HepG2 (cell line): ENCODE measurements around the gene ARIH2. TPM values are rescaled to one million over a fixed set of nuclear protein-coding genes. Genes with fewer than 3 reads are reported as not detected.

Experiments used
- EED ChIP-seq: sonication (generic); formaldehyde crosslinking; IDR thresholded peaks from 2 replicates; pipeline ENCODE4 v1.5.0; 2020; ENCODE audit warnings: mild to moderate bottlenecking, missing genetic modification reagents
- HDAC1 ChIP-seq: sonication (generic); formaldehyde crosslinking; IDR thresholded peaks from 2 replicates; pipeline ENCODE4 v1.5.1; 2020; ENCODE audit warnings: mild to moderate bottlenecking, missing genetic modification reagents
- HNF4G ChIP-seq, 2 experiments: sonication (generic) in 1 of 2; formaldehyde crosslinking in 1 of 2; IDR thresholded peaks; 2 replicates each; pipeline versions ENCODE4 v1.4.0 to v1.6.1; 2011 to 2020; ENCODE audit warnings: borderline replicate concordance in 2 of 2, low read depth in 2 of 2, mild to moderate bottlenecking in 2 of 2, low read length in 1 of 2, missing genetic modification reagents in 1 of 2, moderate library complexity in 1 of 2
- ISX ChIP-seq: sonication (generic); formaldehyde crosslinking; conservative IDR thresholded peaks from 2 replicates; pipeline ENCODE4 v1.5.0; 2020; ENCODE audit warnings: missing genetic modification reagents
- MAF1 ChIP-seq: sonication (generic); formaldehyde crosslinking; IDR thresholded peaks from 2 replicates; pipeline ENCODE4 v1.5.0; 2020; ENCODE audit warnings: missing genetic modification reagents, borderline replicate concordance
- ONECUT2 ChIP-seq: sonication (generic); formaldehyde crosslinking; IDR thresholded peaks from 2 replicates; pipeline ENCODE4 v1.4.0; 2020; ENCODE audit warnings: missing genetic modification reagents
- SIN3A ChIP-seq: IDR thresholded peaks from 2 replicates; pipeline ENCODE4 v1.6.1; 2011; ENCODE audit warnings: low read depth, mild to moderate bottlenecking, control low read depth, low read length, borderline replicate concordance
- SP1 ChIP-seq, 2 experiments: fragments of 450-650 bp in 1 of 2; sonication (generic) in 1 of 2; formaldehyde crosslinking in 1 of 2; IDR thresholded peaks; 2 replicates each; pipeline versions ENCODE4 v1.4.0 to v1.6.1; 2016 to 2020; ENCODE audit warnings: missing genetic modification reagents in 1 of 2
- THAP11 ChIP-seq: IDR thresholded peaks from 2 replicates; pipeline ENCODE4 v1.6.1; 2016; ENCODE audit warnings: missing biosample characterization, missing genetic modification reagents
- ZNF274 ChIP-seq: sonication (generic); formaldehyde crosslinking; IDR thresholded peaks from 2 replicates; pipeline ENCODE4 v1.5.1; 2020; ENCODE audit warnings: mild to moderate bottlenecking, missing genetic modification reagents
- ZNF430 ChIP-seq: sonication (generic); formaldehyde crosslinking; IDR thresholded peaks from 2 replicates; pipeline ENCODE4 v1.9.0; 2021; ENCODE audit warnings: mild to moderate bottlenecking, missing genetic modification reagents
- ZNF460 ChIP-seq: sonication (generic); formaldehyde crosslinking; IDR thresholded peaks from 2 replicates; pipeline ENCODE4 v1.5.1; 2020; ENCODE audit warnings: missing genetic modification reagents, mild to moderate bottlenecking, borderline replicate concordance
- ZNF598 ChIP-seq: sonication (generic); formaldehyde crosslinking; IDR thresholded peaks from 2 replicates; pipeline ENCODE4 v1.5.1; 2020; ENCODE audit warnings: mild to moderate bottlenecking, missing genetic modification reagents, borderline replicate concordance
- ZNF792 ChIP-seq: IDR thresholded peaks from 2 replicates; pipeline ENCODE4 v1.6.1; 2016
- polyA plus RNA-seq, 8 experiments: library from polyadenylated mRNA; depleted of rRNA in 3 of 8; stranded (reverse) in 7 of 8; unstranded in 1 of 8; fragments of >200 nt; fragmentation: Illumina TruSeq in 4 of 8; extraction: Trizol in 4 of 8; gene quantifications; 2 replicates each; pipeline versions ENCODE4 v1.2.1 to v1.2.3, GENCODE V29; 2011 to 2016; ENCODE audit warnings: low read depth in 4 of 8, missing spikeins in 1 of 8, mixed read lengths in 1 of 8; ENCODE audit not compliant: insufficient read depth in 1 of 8
- total RNA-seq, 5 experiments: library from RNA; depleted of rRNA; stranded (reverse); fragments of >200 nt; fragmentation: Illumina TruSeq; extraction: Trizol; gene quantifications; 2 replicates each; pipeline ENCODE4 v1.2.3, GENCODE V29; 2016; ENCODE audit warnings: low read depth in 1 of 5
- TF ChIP-seq, protein P1 (sequence below): sonication (generic); formaldehyde crosslinking; IDR thresholded peaks from 2 replicates; pipeline ENCODE4 v1.5.0; 2020; ENCODE audit warnings: missing genetic modification reagents
- TF ChIP-seq, protein P2 (sequence below), 2 experiments: sonication (generic) in 1 of 2; formaldehyde crosslinking in 1 of 2; IDR thresholded peaks; 2 replicates each; pipeline versions ENCODE4 v1.5.1 to v1.6.1; 2011 to 2020; ENCODE audit warnings: borderline replicate concordance in 1 of 2, low read depth in 1 of 2, low read length in 1 of 2, mild to moderate bottlenecking in 1 of 2, missing genetic modification reagents in 1 of 2, moderate library complexity in 1 of 2
- TF ChIP-seq, protein P3 (sequence below): sonication (generic); formaldehyde crosslinking; IDR thresholded peaks from 2 replicates; pipeline ENCODE4 v1.4.0; 2020; ENCODE audit warnings: missing genetic modification reagents
- TF ChIP-seq, protein P4 (sequence below): sonication (generic); formaldehyde crosslinking; IDR thresholded peaks from 2 replicates; pipeline ENCODE4 v1.4.0; 2020; ENCODE audit warnings: missing genetic modification reagents, borderline replicate concordance

Gene ARIH2
- total and polyA plus RNA-seq, 2 of the 13 experiments (the other 11 are each of a cell fraction or from before 2014, with no cell fraction given), result 64.8 to 83.3 TPM

DNA sequence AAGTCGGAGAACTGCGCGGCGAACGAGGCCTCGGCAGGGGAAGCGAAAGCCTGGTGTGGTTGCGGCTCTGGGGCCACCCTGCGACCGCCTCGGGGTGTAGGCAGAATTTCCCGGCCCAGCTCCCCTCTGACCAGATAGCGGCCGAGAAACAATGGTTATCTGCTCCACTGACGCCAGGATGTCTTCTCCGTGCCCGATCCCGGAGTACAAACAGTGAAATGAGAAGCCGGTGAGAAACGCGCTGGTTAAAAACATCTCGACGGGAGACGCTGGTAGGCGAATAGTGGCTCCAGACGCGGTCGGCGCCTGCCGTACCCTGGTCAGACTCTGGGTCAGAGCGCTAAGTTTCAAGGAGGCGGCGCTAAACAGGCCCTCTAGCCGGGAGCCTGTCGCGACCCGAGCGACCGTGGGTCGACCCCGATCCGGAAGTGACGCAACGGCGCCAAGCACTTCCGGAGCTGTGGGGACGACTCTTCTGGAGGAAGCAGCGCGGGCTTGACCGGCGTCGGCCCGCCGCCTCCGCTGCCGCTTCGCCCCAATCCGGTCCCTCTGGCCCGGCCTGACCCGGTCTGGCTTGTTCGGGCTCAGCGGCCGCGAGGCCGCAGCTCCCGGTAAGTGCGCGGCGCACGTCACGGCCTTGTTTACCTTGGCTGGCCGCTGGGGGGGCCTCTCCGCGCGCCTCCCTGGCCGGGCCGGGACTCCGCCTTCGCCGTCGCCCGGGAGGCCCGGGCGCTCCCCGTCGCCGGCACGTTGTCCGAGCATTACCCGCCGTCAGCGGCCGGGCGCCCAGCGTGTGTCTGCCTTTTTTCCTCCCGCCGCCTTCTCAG, at the start of gene ARIH2 (continued):
- peak; percentile 84; the same call in 1 of the 2 replicates for TF ChIP-seq ISX (CRISPR knock-in tag)
- TF ChIP-seq, protein P1, sequence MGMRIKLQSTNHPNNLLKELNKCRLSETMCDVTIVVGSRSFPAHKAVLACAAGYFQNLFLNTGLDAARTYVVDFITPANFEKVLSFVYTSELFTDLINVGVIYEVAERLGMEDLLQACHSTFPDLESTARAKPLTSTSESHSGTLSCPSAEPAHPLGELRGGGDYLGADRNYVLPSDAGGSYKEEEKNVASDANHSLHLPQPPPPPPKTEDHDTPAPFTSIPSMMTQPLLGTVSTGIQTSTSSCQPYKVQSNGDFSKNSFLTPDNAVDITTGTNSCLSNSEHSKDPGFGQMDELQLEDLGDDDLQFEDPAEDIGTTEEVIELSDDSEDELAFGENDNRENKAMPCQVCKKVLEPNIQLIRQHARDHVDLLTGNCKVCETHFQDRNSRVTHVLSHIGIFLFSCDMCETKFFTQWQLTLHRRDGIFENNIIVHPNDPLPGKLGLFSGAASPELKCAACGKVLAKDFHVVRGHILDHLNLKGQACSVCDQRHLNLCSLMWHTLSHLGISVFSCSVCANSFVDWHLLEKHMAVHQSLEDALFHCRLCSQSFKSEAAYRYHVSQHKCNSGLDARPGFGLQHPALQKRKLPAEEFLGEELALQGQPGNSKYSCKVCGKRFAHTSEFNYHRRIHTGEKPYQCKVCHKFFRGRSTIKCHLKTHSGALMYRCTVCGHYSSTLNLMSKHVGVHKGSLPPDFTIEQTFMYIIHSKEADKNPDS (CRISPR knock-in tag), result 0 out of 2 replicates have a peak, but pooled peaks have one; percentile 39
- TF ChIP-seq, protein P2, sequence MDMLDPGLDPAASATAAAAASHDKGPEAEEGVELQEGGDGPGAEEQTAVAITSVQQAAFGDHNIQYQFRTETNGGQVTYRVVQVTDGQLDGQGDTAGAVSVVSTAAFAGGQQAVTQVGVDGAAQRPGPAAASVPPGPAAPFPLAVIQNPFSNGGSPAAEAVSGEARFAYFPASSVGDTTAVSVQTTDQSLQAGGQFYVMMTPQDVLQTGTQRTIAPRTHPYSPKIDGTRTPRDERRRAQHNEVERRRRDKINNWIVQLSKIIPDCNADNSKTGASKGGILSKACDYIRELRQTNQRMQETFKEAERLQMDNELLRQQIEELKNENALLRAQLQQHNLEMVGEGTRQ (IDR thresholded peaks at IDR 0.05; ENCODE audit: low read depth, low read length), result no peak
- TF ChIP-seq, protein P2 (CRISPR knock-in tag; IDR thresholded peaks at IDR 0.05; ENCODE audit: borderline replicate concordance), result 0 out of 2 replicates have a peak, but pooled peaks have one; percentile 23
- peak; percentile 20; the same call in 1 of the 2 replicates for TF ChIP-seq ZNF460 (CRISPR knock-in tag)
- TF ChIP-seq, protein P3, sequence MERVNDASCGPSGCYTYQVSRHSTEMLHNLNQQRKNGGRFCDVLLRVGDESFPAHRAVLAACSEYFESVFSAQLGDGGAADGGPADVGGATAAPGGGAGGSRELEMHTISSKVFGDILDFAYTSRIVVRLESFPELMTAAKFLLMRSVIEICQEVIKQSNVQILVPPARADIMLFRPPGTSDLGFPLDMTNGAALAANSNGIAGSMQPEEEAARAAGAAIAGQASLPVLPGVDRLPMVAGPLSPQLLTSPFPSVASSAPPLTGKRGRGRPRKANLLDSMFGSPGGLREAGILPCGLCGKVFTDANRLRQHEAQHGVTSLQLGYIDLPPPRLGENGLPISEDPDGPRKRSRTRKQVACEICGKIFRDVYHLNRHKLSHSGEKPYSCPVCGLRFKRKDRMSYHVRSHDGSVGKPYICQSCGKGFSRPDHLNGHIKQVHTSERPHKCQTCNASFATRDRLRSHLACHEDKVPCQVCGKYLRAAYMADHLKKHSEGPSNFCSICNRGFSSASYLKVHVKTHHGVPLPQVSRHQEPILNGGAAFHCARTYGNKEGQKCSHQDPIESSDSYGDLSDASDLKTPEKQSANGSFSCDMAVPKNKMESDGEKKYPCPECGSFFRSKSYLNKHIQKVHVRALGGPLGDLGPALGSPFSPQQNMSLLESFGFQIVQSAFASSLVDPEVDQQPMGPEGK, result peak; percentile 76
- peak; percentile 30; the same call in 1 of the 2 replicates for TF ChIP-seq HNF4G (IDR thresholded peaks at IDR 0.05; ENCODE audit: borderline replicate concordance, low read depth, low read length)
- TF ChIP-seq HNF4G (CRISPR knock-in tag; IDR thresholded peaks at IDR 0.05; ENCODE audit: borderline replicate concordance, low read depth), result no peak
- no peak for TF ChIP-seq ONECUT2 (CRISPR knock-in tag)
- peak; percentile 68; the same call in 1 of the 2 replicates for TF ChIP-seq ZNF598 (CRISPR knock-in tag)
- 0 out of 2 replicates have a peak, but pooled peaks have one; percentile 26 for TF ChIP-seq ZNF792 (CRISPR knock-in tag)
- peak; percentile 68 for TF ChIP-seq HDAC1 (CRISPR knock-in tag)
- TF ChIP-seq SIN3A, result peak; percentile 48; the same call in 1 of the 2 replicates
- peak; percentile 56; the same call in 1 of the 2 replicates for TF ChIP-seq EED
- TF ChIP-seq, protein P4, sequence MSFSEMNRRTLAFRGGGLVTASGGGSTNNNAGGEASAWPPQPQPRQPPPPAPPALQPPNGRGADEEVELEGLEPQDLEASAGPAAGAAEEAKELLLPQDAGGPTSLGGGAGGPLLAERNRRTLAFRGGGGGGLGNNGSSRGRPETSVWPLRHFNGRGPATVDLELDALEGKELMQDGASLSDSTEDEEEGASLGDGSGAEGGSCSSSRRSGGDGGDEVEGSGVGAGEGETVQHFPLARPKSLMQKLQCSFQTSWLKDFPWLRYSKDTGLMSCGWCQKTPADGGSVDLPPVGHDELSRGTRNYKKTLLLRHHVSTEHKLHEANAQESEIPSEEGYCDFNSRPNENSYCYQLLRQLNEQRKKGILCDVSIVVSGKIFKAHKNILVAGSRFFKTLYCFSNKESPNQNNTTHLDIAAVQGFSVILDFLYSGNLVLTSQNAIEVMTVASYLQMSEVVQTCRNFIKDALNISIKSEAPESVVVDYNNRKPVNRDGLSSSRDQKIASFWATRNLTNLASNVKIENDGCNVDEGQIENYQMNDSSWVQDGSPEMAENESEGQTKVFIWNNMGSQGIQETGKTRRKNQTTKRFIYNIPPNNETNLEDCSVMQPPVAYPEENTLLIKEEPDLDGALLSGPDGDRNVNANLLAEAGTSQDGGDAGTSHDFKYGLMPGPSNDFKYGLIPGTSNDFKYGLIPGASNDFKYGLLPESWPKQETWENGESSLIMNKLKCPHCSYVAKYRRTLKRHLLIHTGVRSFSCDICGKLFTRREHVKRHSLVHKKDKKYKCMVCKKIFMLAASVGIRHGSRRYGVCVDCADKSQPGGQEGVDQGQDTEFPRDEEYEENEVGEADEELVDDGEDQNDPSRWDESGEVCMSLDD (CRISPR knock-in tag), result peak; percentile 46
- 0 out of 2 replicates have a peak, but pooled peaks have one; percentile 40 for TF ChIP-seq MAF1 (CRISPR knock-in tag)
- TF ChIP-seq ZNF430, result peak; percentile 47
- peak; percentile 86 for TF ChIP-seq THAP11
- TF ChIP-seq ZNF274 (CRISPR knock-in tag), result peak; percentile 13; the same call in 1 of the 2 replicates
- no peak for TF ChIP-seq SP1 (IDR thresholded peaks at IDR 0.05)
- peak; percentile 35; the same call in 1 of the 2 replicates for TF ChIP-seq SP1 (CRISPR knock-in tag; IDR thresholded peaks at IDR 0.05)
